ENCODE results near the gene SMG1.

SMG1 gene

GRCh38 chr16:18839555-18839954, 86.7 kb downstream of the SMG1 start:
- H3K27me3 ChIP-seq (replicated peaks) = no peaks in the 10 kb centered on the region
- TF ChIP-seq CTCF (IDR thresholded peaks at IDR 0.05; ENCODE audit: low read depth, low read length, missing control alignments) = no peak
- H3K27ac ChIP-seq = no peak overlapping the region
- in situ Hi-C loops (cut with HindIII; ENCODE audit: low pct_ligation_motif_present, low sequenced_read_pairs) = no loop called here
- no peak for DNase-seq
- H3K36me3 ChIP-seq (replicated peaks) = peaks cover 79% of the 10 kb centered on the region
- no peak overlapping the region for H3K4me3 ChIP-seq (ENCODE audit: low read depth, low read length)

- DNase-seq = no peak
- no peak for TF ChIP-seq CTCF (IDR thresholded peaks at IDR 0.05; ENCODE audit: low read depth, low read length, missing control alignments)
- Histone ChIP-seq H3K4me3 (ENCODE audit: low read depth, low read length) (no peak overlapping the region), H3K36me3 (replicated peaks) (peaks cover 79% of the 10 kb centered on the region), H3K27me3 (replicated peaks) (no peaks in the 10 kb centered on the region), H3K27ac (no peak overlapping the region)
- in situ Hi-C loops (cut with HindIII; ENCODE audit: low pct_ligation_motif_present, low sequenced_read_pairs) = no loop called here
Measured at GRCh38 chr16:18836702-18837101, 89.5 kb downstream of the SMG1 start.

GRCh38 chr16:18834864-18835263, 91.3 kb downstream of the SMG1 start:
- Histone ChIP-seq H3K27me3 (replicated peaks) (no peaks in the 10 kb centered on the region), H3K36me3 (replicated peaks) (peaks cover 77% of the 10 kb centered on the region), H3K4me3 (ENCODE audit: low read depth, low read length) (no peak overlapping the region), H3K27ac (no peak overlapping the region)
- no peak for DNase-seq
- in situ Hi-C loops (cut with HindIII; ENCODE audit: low pct_ligation_motif_present, low sequenced_read_pairs) = no loop called here
- TF ChIP-seq CTCF (IDR thresholded peaks at IDR 0.05; ENCODE audit: low read depth, low read length, missing control alignments) = no peak

GRCh38 chr16:18833707-18834505, 92.3 kb downstream of the SMG1 start:
- no peak for TF ChIP-seq CTCF (IDR thresholded peaks at IDR 0.05; ENCODE audit: low read depth, low read length, missing control alignments)
- in situ Hi-C loops (cut with HindIII; ENCODE audit: low pct_ligation_motif_present, low sequenced_read_pairs) = no loop called here
- no peaks in the 10 kb centered on the region for H3K27me3 ChIP-seq (replicated peaks)
- no peak for DNase-seq
- H3K27ac ChIP-seq = no peak overlapping the region
- H3K36me3 ChIP-seq (replicated peaks) = peaks cover 79% of the 10 kb centered on the region
- no peak overlapping the region for H3K4me3 ChIP-seq (ENCODE audit: low read depth, low read length)

GRCh38 chr16:18832613-18833012, 93.6 kb downstream of the SMG1 start:
- no peak overlapping the region for H3K27ac ChIP-seq
- H3K36me3 ChIP-seq (replicated peaks) = peaks cover 81% of the 10 kb centered on the region
- no peak for DNase-seq
- TF ChIP-seq CTCF (IDR thresholded peaks at IDR 0.05; ENCODE audit: low read depth, low read length, missing control alignments) = no peak
- H3K27me3 ChIP-seq (replicated peaks) = no peaks in the 10 kb centered on the region
- no peak overlapping the region for H3K4me3 ChIP-seq (ENCODE audit: low read depth, low read length)
- in situ Hi-C loops (cut with HindIII; ENCODE audit: low pct_ligation_motif_present, low sequenced_read_pairs) = no loop called here

GRCh38 chr16:18832006-18832405, 94.2 kb downstream of the SMG1 start:
- Histone ChIP-seq H3K36me3 (replicated peaks) (peaks cover 77% of the 10 kb centered on the region), H3K27me3 (replicated peaks) (no peaks in the 10 kb centered on the region), H3K4me3 (ENCODE audit: low read depth, low read length) (no peak overlapping the region), H3K27ac (no peak overlapping the region)
- DNase-seq = no peak
- in situ Hi-C loops (cut with HindIII; ENCODE audit: low pct_ligation_motif_present, low sequenced_read_pairs) = no loop called here
- no peak for TF ChIP-seq CTCF (IDR thresholded peaks at IDR 0.05; ENCODE audit: low read depth, low read length, missing control alignments)

Measured in brain microvascular endothelial cell (primary cell).